ENCODE measurements around the gene FUZ.

FUZ gene

GRCh38 chr19:49851456-49852259, 38.6 kb upstream of the FUZ start:
- no peak for DNase-seq

DNA sequence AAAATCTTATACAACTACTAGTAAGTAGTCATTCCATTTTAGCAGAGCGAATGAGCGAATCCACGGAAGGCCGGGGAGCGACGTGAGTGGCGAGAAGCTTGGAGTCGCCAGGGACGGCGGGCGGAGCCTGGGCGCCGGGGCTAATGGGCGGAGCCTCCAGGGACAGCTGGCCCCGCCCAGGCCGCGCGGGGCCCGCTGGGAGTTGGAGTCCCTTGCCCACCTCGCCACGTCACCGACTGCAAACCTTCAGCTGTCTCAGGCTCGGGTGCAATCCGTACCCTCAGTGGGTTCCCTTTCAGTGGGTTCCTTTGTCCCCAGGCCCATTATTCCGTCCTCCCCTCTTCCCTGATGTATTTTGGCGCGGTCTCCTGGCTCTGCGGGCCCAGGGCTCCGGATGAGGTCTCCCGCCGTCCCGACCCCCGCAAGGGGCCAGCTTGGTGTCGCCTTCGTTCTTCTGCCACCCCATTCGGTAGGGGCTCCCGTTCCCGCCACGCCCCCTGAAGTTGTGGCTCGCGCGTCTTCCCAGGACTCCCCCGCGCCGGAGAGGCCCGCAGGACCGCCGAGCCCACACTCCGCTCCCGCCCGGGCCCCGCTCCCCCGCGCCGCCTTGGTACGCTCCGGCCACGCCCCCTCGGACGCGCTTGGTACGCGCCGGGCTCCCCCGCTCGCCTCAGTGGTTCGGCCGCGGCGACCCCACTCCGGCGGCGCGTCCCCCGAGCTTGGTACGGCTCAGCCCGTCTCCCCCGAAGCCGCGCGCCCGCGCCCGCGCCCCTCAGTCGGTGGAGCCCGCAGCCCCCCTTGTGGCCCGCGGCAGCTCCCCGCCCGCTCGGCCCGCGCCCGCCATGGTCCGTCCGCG, 37.6 kb upstream of the FUZ start, which contains the start of gene PTOV1:
Gene PTOV1 (plus strand): TSS at position 673 of the 856 bp plus-strand sequence.
- peak; percentile 89 for DNase-seq

DNA sequence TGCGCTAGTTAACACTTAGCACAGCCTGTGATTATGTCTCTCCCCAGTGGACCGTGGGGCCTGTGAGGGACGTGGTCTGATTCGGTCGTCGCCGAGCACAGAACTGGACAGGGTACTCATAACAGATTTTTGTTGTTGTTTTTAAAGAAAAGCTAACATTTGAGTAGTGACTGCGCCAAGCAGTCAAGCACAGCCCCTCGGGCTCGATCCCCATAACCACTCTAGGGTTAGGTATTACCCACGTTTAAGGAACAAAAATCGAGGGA, 37.1 kb upstream of the FUZ start:
- DNase-seq: no peak

DNA sequence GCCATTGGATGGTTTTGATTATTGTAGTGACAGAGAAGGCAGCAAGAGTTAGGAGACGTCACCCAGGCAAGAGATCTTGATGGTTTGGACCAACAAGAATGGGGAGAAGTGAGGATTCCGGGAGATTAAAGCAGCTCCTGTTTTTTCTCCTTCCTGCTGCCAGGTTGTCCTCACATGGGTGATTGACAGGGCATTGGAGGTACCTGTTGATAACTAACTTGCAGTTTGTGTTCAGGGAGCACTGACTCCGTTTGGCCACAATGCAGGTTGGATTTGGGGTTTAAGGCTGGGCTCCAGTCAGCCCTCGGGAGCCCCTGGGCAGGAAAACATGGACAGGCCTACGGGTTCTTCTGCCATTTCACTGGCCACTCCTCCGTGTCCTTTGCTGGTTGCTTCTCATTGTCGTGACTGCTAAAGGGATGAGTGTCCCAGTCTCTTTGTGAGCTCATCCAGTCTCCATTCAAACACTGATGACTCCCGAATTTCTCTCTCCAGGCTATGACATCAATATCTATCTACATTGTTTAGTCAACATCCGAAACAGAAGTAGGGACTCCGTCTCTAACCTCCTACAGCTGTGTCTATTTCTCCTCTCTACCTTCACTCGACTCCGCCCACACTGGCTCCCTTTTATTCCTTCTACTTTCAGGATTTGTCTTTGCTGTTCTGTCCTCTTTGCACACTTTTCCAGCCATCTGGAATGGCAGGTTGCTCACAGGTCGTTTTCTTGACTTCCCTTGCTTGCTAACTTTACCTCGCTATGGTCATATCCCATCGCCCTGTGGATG, 36.5 kb upstream of the FUZ start:
- no peak for DNase-seq

GRCh38 chr19:49848938-49849337, 35.8 kb upstream of the FUZ start:
- no peak for DNase-seq

GRCh38 chr19:49847731-49848696, 34.9 kb upstream of the FUZ start:
- no peak for DNase-seq

- no peak for DNase-seq
Measured at GRCh38 chr19:49846408-49846807, 33.3 kb upstream of the FUZ start.

DNA sequence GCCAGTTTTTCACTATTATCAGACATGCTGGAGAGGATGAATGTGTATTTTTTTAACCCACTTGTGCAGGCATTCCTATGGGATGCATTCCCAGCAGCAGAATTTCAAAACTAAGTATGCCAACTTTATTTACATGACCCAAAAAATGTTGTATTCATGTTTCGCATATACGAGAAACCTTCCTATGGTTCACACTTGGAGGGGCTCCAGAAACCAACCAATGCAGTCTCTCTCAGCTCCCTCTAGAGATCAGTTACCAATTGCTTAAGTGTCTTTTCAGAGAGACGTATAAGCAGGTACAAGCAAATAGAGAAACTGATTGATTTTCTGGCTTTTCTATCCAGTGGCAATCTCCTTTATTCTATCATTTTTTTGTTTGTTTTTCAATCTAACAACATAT, 32.3 kb upstream of the FUZ start:
- no peak for DNase-seq

- DNase-seq: no peak
Measured at GRCh38 chr19:49844138-49845095, 31.3 kb upstream of the FUZ start.

GRCh38 chr19:49843265-49843664, 30.2 kb upstream of the FUZ start:
- no peak for DNase-seq

DNA sequence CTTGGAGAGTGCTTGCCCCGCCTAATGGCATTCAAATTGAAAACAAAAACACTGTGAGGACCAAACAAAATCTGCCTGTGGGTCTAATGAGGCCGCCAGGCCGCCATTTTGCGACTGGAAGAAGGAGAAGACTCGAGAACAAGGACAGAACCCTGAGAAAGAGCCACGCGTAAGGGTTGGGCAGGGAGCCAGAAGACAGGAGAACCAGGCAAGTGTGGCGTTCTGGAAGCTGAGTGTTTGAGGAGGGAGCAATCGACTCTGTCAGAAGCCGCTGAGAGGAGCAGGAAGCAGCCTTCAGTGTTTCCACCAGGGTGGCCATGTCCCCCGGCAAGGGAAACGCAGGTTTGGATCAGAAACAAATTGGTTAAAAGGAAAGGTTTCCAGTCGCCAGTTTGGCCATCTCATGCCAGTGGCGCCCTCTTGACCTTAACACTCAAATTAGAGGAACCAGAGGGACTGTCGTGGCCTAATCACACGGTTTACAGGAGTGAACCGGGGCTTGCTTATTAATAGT, 27.7 kb upstream of the FUZ start:
- DNase-seq: no peak

- DNase-seq: no peak
Measured at GRCh38 chr19:49840321-49840720, 27.2 kb upstream of the FUZ start.

DNA sequence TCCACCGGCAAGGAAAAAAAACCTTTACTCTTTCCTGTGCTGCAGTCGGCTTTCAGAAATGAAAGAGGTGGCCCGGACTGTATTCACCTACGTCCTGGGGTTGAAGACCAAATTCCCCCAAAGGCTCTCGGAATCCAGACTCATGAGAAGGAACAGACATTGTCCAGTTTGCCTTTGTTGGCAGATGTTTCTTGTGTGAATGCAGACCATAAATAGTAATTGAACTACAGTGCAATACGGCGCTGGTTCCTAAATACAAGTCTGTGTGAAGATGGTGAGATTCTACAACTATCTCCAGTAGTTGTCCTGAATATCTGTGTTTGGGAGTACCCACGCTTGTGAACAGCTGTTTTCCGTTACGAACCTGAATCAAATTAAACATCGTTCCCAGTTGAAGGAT, 26.6 kb upstream of the FUZ start:
- no peak for DNase-seq

DNA sequence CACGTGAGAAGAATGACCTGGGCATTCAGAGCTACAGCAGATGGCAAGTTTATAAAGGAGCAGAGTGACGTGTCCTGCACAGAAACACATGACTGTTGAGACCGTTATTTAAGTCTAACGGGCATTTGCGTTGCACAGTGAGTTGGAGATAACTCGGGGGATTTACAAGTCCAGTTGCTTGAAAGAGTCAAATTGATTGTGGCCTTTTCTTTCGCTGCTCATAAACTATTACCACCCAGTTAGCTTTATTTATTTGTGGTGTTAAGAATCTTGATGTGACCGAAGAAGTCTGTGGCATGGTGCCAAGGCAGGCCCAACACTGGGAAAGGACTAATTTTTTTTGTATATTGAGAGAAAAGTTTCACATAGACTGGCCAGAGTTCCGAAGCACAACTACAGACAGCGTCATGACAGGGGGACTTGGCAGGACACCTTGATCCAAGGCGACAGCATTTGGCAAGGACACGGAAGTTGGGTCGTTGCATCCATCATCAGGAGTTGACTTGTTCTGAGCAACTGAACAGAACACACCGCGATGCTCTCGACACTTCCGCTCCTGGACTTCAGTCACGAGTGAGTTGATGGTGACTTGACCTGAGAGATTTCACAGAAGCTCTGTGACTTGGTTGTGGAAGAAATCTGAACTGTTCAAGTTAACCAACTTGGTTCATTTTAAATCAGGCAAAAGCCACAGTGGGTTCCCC, 25.9 kb upstream of the FUZ start:
- DNase-seq: no peak

- no peak for DNase-seq
Measured at GRCh38 chr19:49837425-49837824, 24.3 kb upstream of the FUZ start.

DNA sequence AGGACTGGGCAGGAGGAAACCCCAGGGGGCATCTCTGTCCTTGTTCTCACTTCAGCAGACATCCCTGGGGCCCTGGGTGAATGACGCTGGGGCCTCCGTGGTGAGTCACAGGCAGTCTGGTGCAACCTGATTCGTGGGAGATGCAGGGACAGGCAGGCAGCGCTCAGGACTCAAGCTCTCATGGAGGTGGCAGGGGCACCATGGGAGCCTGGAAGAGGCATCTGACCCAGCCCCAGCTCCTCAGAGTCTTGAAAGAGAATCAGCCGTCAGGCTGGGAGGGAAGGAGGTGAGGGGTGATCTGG, 23.9 kb upstream of the FUZ start:
- no peak for DNase-seq

- DNase-seq: no peak
Measured at GRCh38 chr19:49836176-49837008, 23.3 kb upstream of the FUZ start.

- no peak for DNase-seq
Measured at GRCh38 chr19:49835562-49835961, 22.5 kb upstream of the FUZ start.

GRCh38 chr19:49833599-49833998, 20.5 kb upstream of the FUZ start:
- DNase-seq: no peak

DNA sequence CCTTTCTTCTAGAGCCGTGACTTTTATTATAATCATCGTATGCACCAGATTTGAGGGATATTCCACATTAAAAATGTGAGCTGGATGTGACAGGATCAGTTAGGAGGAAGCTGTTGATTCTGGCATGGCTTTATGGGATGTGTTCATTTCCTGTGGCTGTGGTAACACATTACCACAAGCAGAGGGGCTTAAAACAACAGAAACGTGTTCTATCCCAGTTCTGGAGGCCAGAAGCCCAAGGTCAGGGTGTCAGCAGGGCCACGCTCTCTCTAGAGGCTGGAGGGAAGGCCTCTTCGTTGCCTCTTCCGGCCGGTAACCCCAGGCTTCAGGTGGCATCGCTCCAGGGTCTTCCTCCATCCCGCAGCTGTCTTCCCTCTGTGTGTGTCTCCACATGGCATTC, 19.5 kb upstream of the FUZ start:
- no peak for DNase-seq
